HG02610 (cell line): Measurements from ENCODE around the gene EVL.

Source experiments
- ATAC-seq: cut with Tn5 transposase; IDR thresholded peaks from one replicate; pipeline ENCODE4 v1.9.1; 2021; ENCODE audit warnings: mild to moderate bottlenecking, moderate library complexity; ENCODE audit not compliant: unreplicated experiment

The EVL gene

GRCh38 chr14:100080206-100080605 lies 15.0 kb downstream of the EVL start:
- ATAC-seq = no peak

- ATAC-seq = no peak
Measured at GRCh38 chr14:100081997-100082625, 16.9 kb downstream of the EVL start.

- no peak for ATAC-seq
Measured at GRCh38 chr14:100082723-100083122, 17.5 kb downstream of the EVL start.

- ATAC-seq = no peak
Measured at GRCh38 chr14:100083706-100084105, 18.5 kb downstream of the EVL start.

- no peak for ATAC-seq
Measured at GRCh38 chr14:100084591-100084990, 19.4 kb downstream of the EVL start.

GRCh38 chr14:100085462-100085861 lies 20.2 kb downstream of the EVL start:
- no peak for ATAC-seq

- ATAC-seq = no peak
Measured at GRCh38 chr14:100086361-100086760, 21.1 kb downstream of the EVL start.

GRCh38 chr14:100088226-100088625 lies 23.0 kb downstream of the EVL start:
- ATAC-seq = no peak

GRCh38 chr14:100091386-100091785 lies 26.2 kb downstream of the EVL start:
- ATAC-seq = no peak

- no peak for ATAC-seq
Measured at GRCh38 chr14:100092832-100093231, 27.6 kb downstream of the EVL start.

- no peak for ATAC-seq
Measured at GRCh38 chr14:100093319-100093718, 28.1 kb downstream of the EVL start.

- ATAC-seq = no peak
Measured at GRCh38 chr14:100096656-100097055, 31.4 kb downstream of the EVL start.

GRCh38 chr14:100098171-100098570 lies 32.9 kb downstream of the EVL start:
- ATAC-seq = no peak

- ATAC-seq = no peak
Measured at GRCh38 chr14:100100032-100100703, 34.9 kb downstream of the EVL start.

- ATAC-seq = no peak
Measured at GRCh38 chr14:100102156-100102785, 37.0 kb downstream of the EVL start.

- no peak for ATAC-seq
Measured at GRCh38 chr14:100103250-100104005, 38.2 kb downstream of the EVL start.

GRCh38 chr14:100104006-100104352 lies 38.8 kb downstream of the EVL start:
- ATAC-seq = no peak

- no peak for ATAC-seq
Measured at GRCh38 chr14:100104523-100105300, 39.5 kb downstream of the EVL start.

- no peak for ATAC-seq
Measured at GRCh38 chr14:100105357-100106169, 40.3 kb downstream of the EVL start.
